HG03520 (cell line): Measurements from ENCODE around the gene NPM3.
A peak's percentile ranks its signal among the peaks of the same experiment; 100 is the strongest.

Experiments
- ATAC-seq: cut with Tn5 transposase; IDR thresholded peaks from one replicate; pipeline ENCODE4 v1.9.1; 2021; ENCODE audit warnings: mild to moderate bottlenecking, moderate library complexity; ENCODE audit not compliant: unreplicated experiment

The NPM3 gene, protein sequence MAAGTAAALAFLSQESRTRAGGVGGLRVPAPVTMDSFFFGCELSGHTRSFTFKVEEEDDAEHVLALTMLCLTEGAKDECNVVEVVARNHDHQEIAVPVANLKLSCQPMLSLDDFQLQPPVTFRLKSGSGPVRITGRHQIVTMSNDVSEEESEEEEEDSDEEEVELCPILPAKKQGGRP

DNA sequence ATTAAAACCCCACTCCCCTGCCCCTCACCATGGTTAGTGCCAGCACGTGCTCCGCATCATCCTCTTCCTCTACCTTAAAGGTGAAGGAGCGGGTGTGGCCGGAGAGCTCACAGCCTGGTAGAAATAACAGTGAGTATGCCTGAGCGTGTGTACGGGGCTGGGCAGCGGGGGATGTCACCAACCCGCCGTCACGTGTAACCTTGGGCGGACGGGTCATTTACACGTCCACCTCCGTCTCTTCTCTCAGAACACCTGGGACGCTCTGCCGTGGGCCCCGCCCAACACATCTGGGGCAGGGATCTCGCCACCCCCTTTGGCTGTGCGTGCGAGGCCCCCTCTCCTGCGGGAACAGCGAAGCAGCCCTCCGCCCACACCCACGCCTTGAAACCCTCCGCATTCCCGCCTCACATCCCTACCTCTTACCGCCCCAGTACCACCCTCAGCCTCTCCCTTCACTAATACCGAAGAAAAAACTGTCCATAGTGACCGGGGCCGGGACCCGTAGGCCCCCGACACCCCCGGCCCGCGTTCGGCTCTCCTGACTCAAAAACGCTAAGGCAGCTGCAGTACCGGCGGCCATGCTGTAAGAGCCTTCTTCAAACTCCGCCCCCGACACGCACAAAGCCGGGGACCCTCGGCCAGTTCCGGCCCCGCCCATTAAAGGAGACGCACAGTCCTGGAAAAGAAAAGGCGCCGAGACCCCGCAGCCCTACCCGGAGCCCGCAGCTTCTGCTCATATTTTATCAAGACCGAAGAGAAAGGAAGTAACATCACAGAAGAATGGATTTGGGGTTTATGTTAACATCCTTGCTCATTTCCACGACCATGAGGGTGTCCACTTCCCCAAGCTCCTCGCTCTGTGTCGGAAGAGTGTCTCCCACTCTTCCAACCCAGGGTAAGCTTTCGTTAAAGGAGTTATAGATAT lies at the start of gene NPM3:
NPM3 (minus strand) TSS at position 636 of the 925 bp plus-strand sequence; CDS start at position 580, 56 bp downstream.
- ATAC-seq: peak; percentile 65

DNA sequence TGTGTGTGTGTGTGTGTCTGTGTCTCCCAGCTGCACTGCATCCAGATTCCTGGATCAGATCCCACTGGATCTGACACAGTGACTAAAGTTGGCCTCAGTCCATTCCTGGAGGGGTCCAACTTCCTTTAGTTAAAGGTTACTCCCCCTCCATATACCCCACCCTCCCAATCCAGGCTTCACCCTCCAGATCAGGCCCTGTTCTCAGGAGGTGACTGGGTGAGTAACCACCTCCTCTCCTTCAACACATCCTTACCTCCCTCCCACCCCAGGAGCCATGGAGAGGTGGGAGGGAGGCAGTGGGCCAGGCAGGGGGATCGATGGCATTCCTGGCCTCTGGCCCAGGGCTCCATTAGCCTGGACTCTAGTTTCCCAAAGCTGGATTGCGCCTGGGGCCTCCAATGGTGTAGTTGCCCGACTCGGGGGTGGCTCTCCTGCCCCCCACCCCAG lies 49.1 kb upstream of the NPM3 start:
- ATAC-seq: no peak

DNA sequence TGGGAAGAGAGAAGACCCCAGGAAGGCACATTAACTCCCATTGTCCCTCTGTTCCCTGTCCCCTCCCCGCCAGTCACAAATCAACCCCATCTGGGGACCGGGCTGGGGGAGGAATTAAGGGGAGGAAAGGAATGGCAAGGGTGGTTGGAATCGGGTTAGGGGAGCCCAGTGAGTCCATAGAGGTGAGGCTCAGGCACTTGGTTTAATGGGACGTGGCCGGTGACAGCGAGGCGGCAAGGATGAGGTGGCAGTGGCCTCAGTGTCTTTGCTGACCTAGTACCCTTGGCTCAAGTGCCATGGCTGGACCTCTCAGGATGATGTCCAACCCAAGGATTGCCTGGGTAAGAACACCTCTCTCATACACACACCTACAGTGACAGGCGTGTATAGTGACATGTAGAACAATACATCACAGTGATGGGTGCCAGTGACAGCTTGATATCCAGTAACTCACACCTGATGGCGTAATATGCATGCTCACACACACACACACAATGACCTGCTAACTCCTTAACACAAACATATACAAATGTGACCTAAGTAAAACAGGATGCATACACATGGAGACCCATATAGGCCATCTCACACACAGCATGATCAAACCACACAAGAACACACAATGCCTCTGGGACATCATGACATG lies 48.0 kb upstream of the NPM3 start:
- no peak for ATAC-seq

DNA sequence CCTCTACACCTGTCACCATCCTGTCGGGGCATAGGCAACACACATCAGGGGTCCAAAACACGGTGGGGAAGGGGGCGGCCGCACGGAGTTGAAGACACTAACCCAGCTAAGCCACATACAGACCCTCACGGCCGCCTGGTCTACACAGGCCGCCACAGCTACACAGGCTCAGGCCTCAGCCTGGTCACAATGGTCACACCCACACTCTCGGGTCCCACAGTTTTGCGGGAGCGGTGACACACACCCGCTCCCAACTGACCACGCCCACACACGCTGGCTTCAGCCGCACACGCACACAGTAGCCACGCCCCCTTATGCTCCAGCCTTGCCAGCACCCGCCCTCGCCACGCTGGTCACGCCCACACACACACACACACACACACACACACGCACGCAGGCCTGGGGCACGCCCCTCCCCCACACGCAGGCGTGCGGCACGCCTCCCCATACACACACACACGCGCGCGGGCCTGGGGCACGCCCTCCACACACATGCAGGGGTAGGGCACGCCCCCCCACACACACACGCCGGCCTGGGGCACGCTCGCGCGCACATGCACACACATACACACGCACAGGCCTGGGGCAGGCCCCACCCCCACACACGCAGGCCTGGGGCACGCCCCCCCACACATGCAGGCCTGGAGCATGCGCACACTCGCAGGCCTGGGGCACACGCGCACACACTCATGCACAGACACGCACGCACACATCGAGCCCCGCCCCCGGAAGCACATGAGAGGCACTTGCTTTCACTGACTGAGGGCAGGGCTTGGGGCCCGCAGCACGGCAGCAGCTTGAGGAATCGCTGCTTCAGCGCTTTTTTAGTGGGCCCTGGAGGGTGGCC lies 47.3 kb upstream of the NPM3 start:
- ATAC-seq: peak; percentile 59

DNA sequence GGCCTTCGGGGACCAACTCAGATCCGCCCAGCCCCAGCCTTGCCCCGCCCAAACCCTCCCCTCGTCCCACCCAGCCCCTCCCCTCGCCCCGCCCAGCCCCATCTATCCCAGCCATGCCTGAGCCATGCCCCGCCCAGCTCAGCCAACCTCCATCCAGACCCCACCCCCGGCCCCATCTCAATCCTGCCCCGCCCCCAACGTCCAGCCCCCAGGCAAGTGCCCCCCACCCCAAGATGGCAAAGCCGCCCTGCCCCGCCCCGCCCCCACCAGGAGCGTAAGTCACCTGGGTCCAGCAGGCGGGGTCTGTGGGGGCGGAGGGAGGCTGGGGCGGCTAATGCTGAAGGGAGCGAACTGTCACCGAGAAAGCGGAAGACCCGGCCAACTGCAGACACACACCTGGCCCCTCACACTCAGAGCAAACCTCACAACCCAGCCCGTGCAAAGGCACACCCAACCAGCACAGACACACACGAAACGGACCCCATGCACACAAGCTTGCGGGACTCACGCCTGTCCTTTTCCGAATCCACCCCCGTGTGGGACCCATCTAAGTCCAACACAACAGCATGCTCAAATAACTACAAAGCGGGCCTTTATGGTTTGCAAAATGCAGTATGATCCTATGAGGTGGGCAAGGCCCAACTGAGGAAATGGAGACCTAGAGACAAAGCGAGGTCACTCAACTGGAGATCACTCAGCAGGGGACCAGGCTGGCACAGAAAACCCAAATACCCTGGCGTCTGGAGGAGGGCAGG lies 46.5 kb upstream of the NPM3 start:
- peak; percentile 17 for ATAC-seq

DNA sequence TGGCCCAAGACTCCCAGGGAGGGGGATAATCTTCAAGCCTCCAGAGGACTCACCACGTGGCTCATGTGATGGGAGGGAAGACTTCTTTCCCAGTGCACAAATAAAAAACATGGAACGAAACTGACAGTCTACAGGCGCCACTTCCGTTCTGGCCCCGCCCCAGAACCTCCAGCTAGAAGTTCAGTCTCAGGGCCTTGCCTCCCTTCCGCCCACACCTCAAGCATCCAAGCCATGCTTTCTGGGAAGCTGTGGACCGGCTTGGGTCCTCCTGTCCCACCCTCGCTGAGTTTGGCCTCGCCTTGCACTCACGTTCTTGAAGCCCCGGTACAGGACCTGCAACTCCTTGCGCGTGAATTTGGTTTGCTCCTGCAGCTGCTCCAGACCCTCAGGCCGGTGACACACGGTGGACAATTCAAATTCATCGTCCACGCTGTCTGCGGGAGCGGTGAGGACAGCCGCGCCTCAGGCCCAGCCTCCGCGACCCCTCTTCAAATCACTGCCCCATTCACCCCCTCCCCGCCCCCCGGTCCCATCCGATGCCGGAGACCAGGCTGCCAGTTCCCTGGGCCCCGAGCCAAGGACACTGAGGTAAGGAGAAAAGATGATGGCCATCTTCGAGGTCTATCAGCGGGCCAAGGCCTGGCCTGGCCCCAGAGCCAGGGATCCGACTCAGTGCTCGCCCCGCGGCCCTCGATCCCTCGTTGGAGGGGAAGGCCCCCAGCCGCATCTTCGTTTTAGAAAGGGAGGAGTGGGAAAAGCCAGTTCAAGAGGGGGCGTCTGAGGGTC lies 45.7 kb upstream of the NPM3 start:
- ATAC-seq: no peak

DNA sequence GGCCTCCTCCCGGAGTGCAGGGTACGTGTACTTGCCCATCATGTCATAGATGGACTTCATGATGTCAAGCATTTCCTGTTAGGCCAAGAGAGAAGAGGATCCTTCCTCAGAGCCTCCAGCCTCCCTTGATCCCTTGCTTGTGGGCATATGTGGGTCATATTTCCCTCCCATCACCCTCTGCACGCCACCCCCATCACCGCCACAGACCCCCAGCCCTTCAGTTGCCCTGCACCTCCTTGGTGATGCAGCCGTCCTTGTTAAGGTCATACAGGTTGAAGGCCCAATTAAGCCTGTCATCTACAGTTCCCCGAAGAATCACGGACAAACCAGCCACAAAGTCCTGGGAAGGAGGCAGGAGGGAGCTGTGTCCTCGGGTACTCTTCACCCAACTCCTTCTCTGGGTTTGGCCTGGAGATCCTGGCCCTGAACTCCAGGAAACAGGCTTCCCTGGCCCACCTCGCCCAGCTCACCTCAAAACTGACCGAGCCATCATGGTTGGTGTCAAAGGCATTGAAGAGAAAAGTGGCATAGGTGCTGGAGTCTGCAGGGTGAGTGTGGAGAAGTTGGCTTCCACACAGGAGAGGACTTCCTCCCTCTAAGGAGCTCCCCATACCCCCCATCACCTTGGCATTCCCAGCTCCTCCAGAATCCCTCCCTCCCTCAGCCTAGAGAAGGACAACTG lies 44.8 kb upstream of the NPM3 start:
- ATAC-seq: no peak

DNA sequence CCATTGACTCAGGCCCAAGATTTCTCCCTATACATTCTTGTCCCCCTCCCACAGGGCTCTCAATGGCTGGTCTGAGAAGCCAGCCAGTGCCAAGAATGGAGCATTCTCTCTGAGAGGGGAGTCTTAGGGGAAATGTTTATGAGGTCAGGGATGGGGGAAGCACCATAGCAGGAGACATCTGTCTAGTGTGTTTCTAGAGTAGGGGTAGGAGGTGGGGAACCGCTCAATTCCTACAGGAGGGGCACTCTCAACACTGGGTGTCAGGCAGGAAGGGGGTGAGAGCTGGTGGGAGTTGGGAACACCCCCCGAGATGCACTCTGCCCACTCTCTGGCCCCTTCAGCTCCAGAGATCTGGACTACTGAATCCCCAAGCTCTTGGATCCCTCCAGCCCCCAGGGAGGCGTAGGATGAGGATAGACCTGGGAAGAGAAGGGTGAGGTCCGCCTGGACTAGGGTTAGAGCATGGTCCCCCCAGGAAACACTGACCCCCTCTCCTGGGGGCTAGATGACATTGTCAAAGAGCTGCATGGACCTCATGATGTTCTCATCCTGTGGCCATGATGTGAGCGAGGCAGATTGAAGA lies 43.7 kb upstream of the NPM3 start:
- no peak for ATAC-seq

DNA sequence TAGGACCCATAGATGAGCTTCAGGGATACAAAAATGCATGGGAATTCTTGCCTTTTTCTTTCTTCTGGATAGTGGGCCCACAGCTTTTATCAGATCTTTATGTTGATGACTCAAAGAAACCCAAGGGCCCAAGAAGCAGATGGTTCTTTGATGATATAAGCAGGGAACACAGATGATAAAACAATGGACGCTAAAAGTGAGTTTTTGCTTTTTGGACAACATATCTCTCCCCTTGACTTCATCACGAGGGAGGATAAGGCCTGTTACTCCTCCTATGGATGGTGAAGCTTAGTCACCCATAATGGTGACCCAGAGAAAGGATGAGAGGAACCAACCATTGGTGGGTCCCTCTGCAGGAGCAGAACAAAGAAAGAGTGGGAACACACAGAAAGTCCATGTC lies 41.5 kb upstream of the NPM3 start:
- no peak for ATAC-seq

DNA sequence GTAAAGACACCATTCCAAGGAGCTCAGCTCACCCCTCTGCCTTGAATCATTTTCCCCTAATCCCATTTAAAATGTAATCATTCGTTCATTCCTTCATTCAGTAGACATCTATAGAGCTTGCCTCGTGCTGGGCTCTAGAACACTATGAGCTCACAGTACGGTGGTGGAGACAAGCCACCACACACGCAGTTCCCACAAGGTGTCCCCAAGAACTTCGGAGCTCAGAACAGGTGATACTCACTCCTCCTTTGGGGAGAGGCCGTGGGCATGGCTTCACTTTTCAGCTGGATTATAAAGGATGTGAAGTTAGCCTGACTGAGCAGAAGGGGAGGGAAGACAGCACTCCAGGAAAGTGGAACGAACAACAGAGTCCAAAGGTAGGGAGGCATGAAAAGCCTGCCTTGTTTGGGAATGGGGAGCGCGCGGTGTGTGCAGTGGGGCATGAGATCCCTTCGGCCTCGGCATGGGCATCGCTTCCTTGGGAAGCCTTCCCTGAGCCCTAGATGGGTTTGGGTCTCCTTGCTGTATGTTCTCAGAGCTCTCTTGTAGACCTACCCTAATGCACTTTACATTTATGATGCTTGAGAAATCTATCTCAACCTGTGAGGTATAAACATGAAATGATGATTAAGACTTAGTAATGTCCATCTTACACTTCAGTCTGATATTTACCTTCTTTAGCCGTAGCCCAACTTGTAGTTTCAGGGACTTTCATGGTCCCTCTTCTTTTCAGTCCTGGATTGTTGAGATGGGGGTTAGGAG lies 35.8 kb upstream of the NPM3 start:
- ATAC-seq: peak; percentile 13

DNA sequence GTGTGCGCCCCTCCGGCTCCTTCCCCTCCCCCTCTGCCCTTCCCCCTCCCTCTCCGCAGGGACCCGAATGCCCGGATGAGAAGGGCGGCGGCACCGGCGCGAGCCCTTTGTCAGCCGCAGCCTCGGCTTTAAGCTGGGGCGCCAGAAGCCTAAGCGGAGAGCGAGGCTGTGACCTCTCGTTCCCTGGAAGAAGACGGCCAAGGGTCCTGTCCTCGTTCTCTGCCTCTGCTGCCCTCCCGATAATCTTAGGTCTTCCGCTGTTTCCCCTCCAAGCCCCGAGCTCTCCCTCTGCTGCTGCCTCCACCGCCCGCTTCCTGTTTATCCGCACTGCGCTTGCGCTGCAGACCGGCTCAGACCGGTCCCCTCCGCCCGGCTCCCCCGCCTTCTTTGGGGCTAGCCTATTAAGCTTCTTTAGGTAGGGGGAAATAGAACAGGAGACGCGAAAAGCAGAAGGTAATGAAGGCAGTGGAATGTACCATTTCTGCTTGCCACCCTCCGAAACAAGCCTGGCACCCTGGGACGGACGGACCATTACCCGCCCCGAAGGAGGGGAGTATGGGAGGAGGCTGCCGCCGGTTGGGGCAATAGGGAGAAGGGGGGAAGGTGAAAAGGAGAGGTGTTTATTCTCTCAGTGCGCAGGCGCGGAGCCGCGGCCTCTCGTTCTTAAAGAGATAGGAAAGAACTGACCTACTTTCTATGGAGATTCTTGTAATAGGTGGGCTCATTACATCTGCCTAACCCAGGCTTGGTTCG lies 35.0 kb upstream of the NPM3 start, which contains the start of gene OGA:
OGA (minus strand) TSS at position 326 of the 753 bp plus-strand sequence. CDS start 422 bp downstream, outside the sequence.
- peak; percentile 84 for ATAC-seq

DNA sequence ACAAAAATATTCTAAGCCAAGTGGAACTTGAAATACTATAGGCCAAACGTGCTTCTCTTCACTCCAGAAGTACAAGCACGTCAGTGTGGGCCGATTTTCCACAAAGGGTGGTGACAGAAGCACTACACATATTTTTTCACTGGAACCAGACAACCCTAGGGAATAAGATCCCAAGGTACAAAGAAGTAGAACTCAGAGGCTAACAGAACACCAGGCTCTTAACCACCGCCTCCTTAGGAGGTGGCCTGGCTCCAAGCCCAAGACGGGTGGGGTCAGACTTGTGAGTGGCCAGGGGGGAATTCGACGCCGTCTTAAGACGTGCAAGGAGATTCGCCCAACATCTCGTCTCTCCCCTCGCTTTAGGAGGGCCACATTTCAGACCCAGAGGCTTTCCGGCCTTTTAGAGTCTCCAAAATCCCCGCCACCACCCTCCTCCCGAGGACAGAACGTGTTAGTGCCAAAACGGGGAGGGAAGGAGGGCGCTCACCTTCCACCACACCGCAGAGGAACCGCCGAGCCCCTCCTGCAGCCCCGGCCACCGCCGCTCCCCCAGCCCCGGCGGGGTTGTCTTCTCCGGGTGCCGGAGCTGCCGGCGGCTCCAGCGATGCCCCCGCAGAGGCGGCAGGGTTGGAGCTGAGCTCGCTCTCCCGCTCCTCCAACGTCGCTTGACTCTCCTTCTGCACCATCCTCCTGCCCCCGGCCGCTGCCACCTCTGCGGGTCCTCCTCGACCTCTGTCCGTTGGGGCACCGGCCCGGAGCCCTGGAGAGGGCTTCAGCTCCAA lies 34.3 kb upstream of the NPM3 start:
- ATAC-seq: no peak

DNA sequence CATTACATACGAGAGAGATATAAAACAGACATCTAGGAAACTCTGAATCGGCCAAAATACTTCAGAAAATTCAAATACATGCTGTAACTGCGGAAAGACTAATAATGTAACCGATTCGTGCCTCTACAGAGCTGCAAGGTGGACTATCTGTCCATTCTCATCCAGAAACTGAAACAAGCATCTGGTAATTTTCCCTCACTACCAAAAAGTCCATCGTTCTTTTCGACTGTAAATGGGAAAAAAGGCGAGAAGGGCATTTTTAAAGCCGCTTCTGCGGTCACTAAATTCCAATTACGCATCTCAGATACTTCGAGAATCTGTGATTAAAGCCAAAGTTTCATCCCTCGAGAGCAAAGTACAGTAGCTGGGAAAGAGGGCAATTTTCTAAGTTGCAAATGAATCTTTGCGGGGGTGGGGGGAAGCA lies 33.7 kb upstream of the NPM3 start:
- no peak for ATAC-seq

DNA sequence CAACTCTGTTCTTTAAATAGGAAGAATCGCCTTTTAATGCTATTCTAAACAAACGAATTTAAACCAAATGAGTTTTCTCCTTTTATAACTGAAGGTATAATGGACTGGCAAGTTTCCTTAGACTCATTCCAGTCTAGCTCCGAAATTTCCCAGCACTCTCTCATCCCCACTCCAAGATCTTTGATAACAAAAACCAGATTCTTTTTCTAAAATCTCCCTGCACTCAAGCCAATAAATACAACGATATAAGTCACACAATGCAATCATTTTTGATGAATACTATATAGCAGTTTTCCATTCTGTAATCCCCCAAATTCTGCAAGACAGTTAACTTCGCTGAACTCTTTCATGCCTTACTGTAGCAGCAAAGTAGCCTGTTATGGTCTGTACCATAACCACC lies 33.1 kb upstream of the NPM3 start:
- no peak for ATAC-seq

DNA sequence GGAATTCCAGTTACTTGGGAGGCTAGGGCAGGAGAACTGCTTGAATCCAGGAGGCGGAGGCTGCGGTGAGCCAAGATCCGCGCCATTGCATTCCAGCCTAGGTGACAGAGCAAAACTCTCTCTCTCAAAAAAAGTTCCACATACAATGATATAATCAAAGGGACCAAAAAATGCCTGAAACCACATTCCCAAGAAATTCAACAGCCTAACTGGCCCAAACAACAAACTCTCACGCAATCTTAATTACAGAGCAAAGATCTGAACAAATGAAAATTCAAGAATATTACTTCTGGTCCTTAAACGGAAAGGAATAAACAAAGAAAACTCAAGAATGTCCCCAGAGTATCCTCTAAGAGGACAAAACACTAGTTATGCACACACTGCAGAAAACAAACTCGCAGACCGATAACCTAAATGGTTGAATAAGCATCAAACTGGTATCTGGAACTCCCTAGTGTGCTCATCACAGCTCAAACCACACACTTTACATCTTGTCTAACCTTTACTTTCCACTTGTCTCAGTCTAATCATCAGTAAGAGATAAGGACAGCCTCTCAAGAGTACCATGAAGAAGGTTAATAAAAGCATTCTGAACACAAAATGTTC lies 31.3 kb upstream of the NPM3 start:
- no peak for ATAC-seq

DNA sequence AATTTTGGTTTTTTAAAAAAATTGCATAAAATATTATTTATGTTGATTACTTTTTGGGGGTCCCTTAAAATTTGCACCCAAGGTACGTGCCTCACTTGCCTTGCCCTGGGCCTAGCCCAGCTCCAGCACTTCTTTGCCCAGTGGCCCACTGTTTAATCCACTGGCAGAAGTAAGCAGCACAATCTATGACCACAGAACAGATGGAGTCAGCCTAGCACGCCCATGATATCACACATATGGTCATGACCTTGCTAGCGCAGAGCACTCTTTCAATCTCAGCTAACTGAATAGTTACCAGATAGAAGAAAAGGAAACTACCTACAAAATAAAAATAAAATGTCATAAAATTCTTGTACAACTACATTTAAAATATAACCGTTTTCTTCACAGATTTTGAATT lies 29.4 kb upstream of the NPM3 start:
- no peak for ATAC-seq
